IMR-90 (cell line): ENCODE data around the gene NMB. TPM values are rescaled to one million over a fixed set of nuclear protein-coding genes. Genes with fewer than 3 reads are reported as not detected.

Source experiments
- ATAC-seq: fragments of 200-7000 bp; cut with Tn5 transposase; 2 replicates; pipeline ENCODE4 v1.9.1; 2020; ENCODE audit warnings: low read depth, mild to moderate bottlenecking, moderate library complexity
- BruUV-seq: library from RNA; stranded (reverse); fragments of 400-500 nt; replicated peaks from 2 replicates; lab custom pipeline; 2021; lab: Mats Ljungman, UMichigan
- CTCF ChIA-PET: fragments of 300-600 bp; formaldehyde crosslinking; extraction: SDS; loops from one replicate; lab custom pipeline; 2021; ENCODE audit warnings: antibody characterized with exemption; lab: Yijun Ruan, JAX
- POLR2A ChIA-PET: fragments of 300-600 bp; sonication (Branson Sonifier 250); formaldehyde crosslinking; loops from one replicate; lab custom pipeline; 2022; ENCODE audit warnings: antibody characterized with exemption; ENCODE audit not compliant: unreplicated experiment; lab: Charles Lee
- DNase-seq: peaks from one replicate; pipeline ENCODE4 v3.0.0; 2013
- H2AFZ ChIP-seq: replicated peaks from 2 replicates; pipeline ENCODE3; 2013; ENCODE audit warnings: low read length, mild to moderate bottlenecking; ENCODE audit not compliant: poor library complexity
- H2AK5ac ChIP-seq: 2 replicates; pipeline ENCODE4 v1.6.1; 2013; ENCODE audit warnings: low read depth, low read length, inconsistent platforms
- H2AK9ac ChIP-seq: replicated peaks from 2 replicates; pipeline ENCODE3; 2013; ENCODE audit warnings: mild to moderate bottlenecking, low read depth, low read length, moderate library complexity; ENCODE audit not compliant: poor library complexity
- H2BK120ac ChIP-seq: 2 replicates; pipeline ENCODE4 v1.6.1; 2013; ENCODE audit warnings: low read depth, low read length, inconsistent platforms
- H2BK15ac ChIP-seq: 3 replicates; pipeline ENCODE4 v1.6.1; 2013; ENCODE audit warnings: low read depth, low read length, inconsistent platforms
- H2BK20ac ChIP-seq: 2 replicates; pipeline ENCODE4 v1.6.1; 2013; ENCODE audit warnings: low read depth, mild to moderate bottlenecking, inconsistent platforms, low read length, moderate library complexity
- H2BK5ac ChIP-seq: 2 replicates; pipeline ENCODE4 v1.6.1; 2013; ENCODE audit warnings: mild to moderate bottlenecking, low read depth, low read length, inconsistent platforms; ENCODE audit not compliant: poor library complexity, severe bottlenecking
- H3K14ac ChIP-seq: replicated peaks from 2 replicates; pipeline ENCODE4 v1.6.1; 2013; ENCODE audit warnings: low read depth, low read length, inconsistent platforms
- H3K18ac ChIP-seq: 2 replicates; pipeline ENCODE4 v1.6.1; 2013; ENCODE audit warnings: low read depth, low read length, control low read depth
- H3K23ac ChIP-seq: 2 replicates; pipeline ENCODE4 v1.6.1; 2013; ENCODE audit warnings: low read depth, low read length, inconsistent platforms
- H3K27ac ChIP-seq: 2 replicates; pipeline ENCODE4 v1.5.1; 2013; ENCODE audit warnings: mild to moderate bottlenecking, control low read depth, low read length; ENCODE audit not compliant: insufficient read depth
- H3K27me3 ChIP-seq: 2 replicates; pipeline ENCODE4 v1.6.1; 2013; ENCODE audit warnings: low read length; ENCODE audit not compliant: control insufficient read depth, insufficient read depth
- H3K36me3 ChIP-seq: 2 replicates; pipeline ENCODE4 v1.6.1; 2013; ENCODE audit warnings: low read length, mixed read lengths; ENCODE audit not compliant: control insufficient read depth, insufficient read depth
- H3K4ac ChIP-seq: 2 replicates; pipeline ENCODE4 v1.6.1; 2013; ENCODE audit warnings: low read depth, low read length, inconsistent platforms
- H3K4me1 ChIP-seq: 2 replicates; pipeline ENCODE4 v1.6.1; 2013; ENCODE audit warnings: low read length, mixed read lengths; ENCODE audit not compliant: control insufficient read depth, insufficient read depth
- H3K4me2 ChIP-seq: 2 replicates; pipeline ENCODE4 v1.6.1; 2013; ENCODE audit warnings: low read depth, mild to moderate bottlenecking, control low read depth, low read length, moderate library complexity
- H3K4me3 ChIP-seq: 2 replicates; pipeline ENCODE4 v1.5.1; 2013; ENCODE audit warnings: low read depth, mild to moderate bottlenecking, control low read depth, low read length, moderate library complexity; ENCODE audit not compliant: insufficient read depth
- H3K56ac ChIP-seq: 2 replicates; pipeline ENCODE4 v1.6.1; 2013; ENCODE audit warnings: low read length, inconsistent platforms; ENCODE audit not compliant: insufficient read depth; ENCODE audit errors: extremely low read depth
- H3K79me1 ChIP-seq, 2 experiments: 2 replicates each; pipeline ENCODE4 v1.6.1; 2013; ENCODE audit warnings: low read length in 2 of 2, inconsistent platforms in 1 of 2, low read depth in 1 of 2
- H3K9ac ChIP-seq: 2 replicates; pipeline ENCODE4 v1.6.1; 2013; ENCODE audit warnings: low read depth, low read length, control low read depth
- H3K9me1 ChIP-seq: 2 replicates; pipeline ENCODE4 v1.6.1; 2013; ENCODE audit warnings: low read length, inconsistent platforms; ENCODE audit not compliant: insufficient read depth
- H3K9me3 ChIP-seq: 2 replicates; pipeline ENCODE4 v1.6.1; 2013; ENCODE audit warnings: low read length; ENCODE audit not compliant: control insufficient read depth, insufficient read depth
- H4K20me1 ChIP-seq: 2 replicates; pipeline ENCODE4 v1.6.1; 2013; ENCODE audit warnings: low read length, inconsistent platforms; ENCODE audit not compliant: insufficient read depth
- H4K5ac ChIP-seq: 2 replicates; pipeline ENCODE4 v1.6.1; 2013; ENCODE audit warnings: mild to moderate bottlenecking, low read depth, low read length, control low read depth
- H4K8ac ChIP-seq, 2 experiments: 2 replicates each; pipeline ENCODE4 v1.6.1; 2013; ENCODE audit warnings: low read depth in 2 of 2, low read length in 2 of 2, control low read depth in 1 of 2, inconsistent platforms in 1 of 2
- H4K91ac ChIP-seq: 2 replicates; pipeline ENCODE4 v1.6.1; 2013; ENCODE audit warnings: low read depth, low read length, inconsistent platforms; ENCODE audit not compliant: insufficient read depth
- FOS ChIP-seq: fragments of 150-350 bp; IDR thresholded peaks from 2 replicates; pipeline ENCODE4 v1.6.1; 2016; ENCODE audit warnings: low read depth, low read length
- MAZ ChIP-seq: IDR thresholded peaks from 2 replicates; pipeline ENCODE4 v1.6.1; 2012; ENCODE audit warnings: low read depth, mild to moderate bottlenecking, low read length, improper control_type of control experiment, moderate library complexity, borderline replicate concordance
- RCOR1 ChIP-seq: IDR thresholded peaks from 2 replicates; pipeline ENCODE4 v1.6.1; 2012; ENCODE audit warnings: mild to moderate bottlenecking, low read length, improper control_type of control experiment; ENCODE audit not compliant: insufficient replicate concordance
- WGBS, 2 experiments: methylation state at CpG; one replicate each; pipeline versions ENCODE4 v1.1.5 to v1.1.7; 2013; ENCODE audit warnings: missing lambda C conversion rate in 2 of 2; ENCODE audit not compliant: insufficient read length in 1 of 2; ENCODE audit errors: extremely low coverage in 2 of 2; 5-methylcytosine and 5-hydroxymethylcytosine counted together
- dilution Hi-C: fragments of 300-500 bp; cut with HindIII; formaldehyde crosslinking; loops from one replicate; pipeline ENCODE4 v1.14.3; 2018; ENCODE audit warnings: low sequenced_read_pairs; ENCODE audit not compliant: unreplicated experiment
- in situ Hi-C: fragments of 300-500 bp; cut with MboI; formaldehyde crosslinking; loops from 3 replicates; pipeline ENCODE4 v1.14.3; 2019; ENCODE audit warnings: low sequenced_read_pairs, inconsistent platforms, mixed read lengths
- intact Hi-C: fragments of 100-400 bp; cut with micrococcal nuclease; formaldehyde crosslinking; loops from 2 replicates; pipeline ENCODE4 v1.10.0; 2022
- polyA plus RNA-seq, 3 experiments: library from polyadenylated mRNA; depleted of rRNA; stranded (reverse); fragments of >200 nt; gene quantifications; 2 replicates each; pipeline ENCODE4 v1.2.3, GENCODE V29; 2012; ENCODE audit warnings: low replicate concordance in 1 of 3
- total RNA-seq: library from RNA; depleted of rRNA; stranded (reverse); fragments of >200 nt; gene quantifications from 2 replicates; pipeline ENCODE4 v1.2.3, GENCODE V29; 2012

NMB gene
- total and polyA plus RNA-seq, 2 of the 4 experiments (the other 2 are of a cell fraction) = 1.3 to 3.8 TPM

GRCh38 chr15:84634228-84634837 is 23.7 kb downstream of the NMB start (continued):
- TF ChIP-seq RCOR1 = no peak

GRCh38 chr15:84633311-84634227 is 24.4 kb downstream of the NMB start:
- Histone ChIP-seq H2BK120ac (peak overlapping the region; percentile 1; the same call in 1 of the 2 replicates), H4K20me1 (peaks cover 7% of the 10 kb centered on the region; the same call in 1 of the 2 replicates), H4K91ac (peak overlapping the region; percentile 72), H3K14ac (peak overlapping the region; percentile 82), H2BK20ac (no peak overlapping the region), H3K4me3 (peak overlapping the region; percentile 62), H3K4me2 (peak overlapping the region; percentile 99), H2AFZ (peak overlapping the region; percentile 92), H3K79me1 (peaks cover 21 to 38% of the 10 kb centered on the region in 2 experiments), H4K5ac (peak overlapping the region; percentile 87; the same call in 1 of the 2 replicates), H2BK15ac (no peak overlapping the region), H3K9me1 (peaks cover 16% of the 10 kb centered on the region), H3K27me3 (no peaks in the 10 kb centered on the region), H3K9ac (peak overlapping the region; percentile 97), H2AK9ac (peak overlapping the region; percentile 85), H3K27ac (peak overlapping the region; percentile 76), H3K36me3 (peaks cover 13% of the 10 kb centered on the region), H3K18ac (peak overlapping the region; percentile 90), H3K56ac (peak overlapping the region; percentile 58), H3K9me3 (no peaks in the 10 kb centered on the region), H2AK5ac (peak overlapping the region; percentile 66; the same call in 1 of the 2 replicates), H3K23ac (peak overlapping the region; percentile 81), H3K4me1 (peaks cover 11% of the 10 kb centered on the region), H3K4ac (peak overlapping the region; percentile 81), H2BK5ac (peak overlapping the region; percentile 89), H4K8ac (peak overlapping the region; percentile 63 to 85)
- POLR2A ChIA-PET = no interaction called here
- CTCF ChIA-PET = no interaction called here
- intact Hi-C loops = loop anchor here (2.0 to 10.0 kb wide), 2 partner anchors 33 to 49 kb away; partner anchors contain the start of gene ZSCAN2
- dilution Hi-C loops = no loop called here
- in situ Hi-C loops = no loop called here
- TF ChIP-seq MAZ = peak; percentile 34; the same call in 1 of the 2 replicates
- no peak for TF ChIP-seq FOS
- ATAC-seq = peak; percentile 71
- BruUV-seq = no TSS peak
- WGBS, 2 experiments = 1% methylated on average over 68 of the region's 105 CpGs; no CpG with 5 or more reads in 1 of the 2 experiments
- peak; percentile 67 for DNase-seq
